Measurements from ENCODE around the gene RPS6KB2.

DNA sequence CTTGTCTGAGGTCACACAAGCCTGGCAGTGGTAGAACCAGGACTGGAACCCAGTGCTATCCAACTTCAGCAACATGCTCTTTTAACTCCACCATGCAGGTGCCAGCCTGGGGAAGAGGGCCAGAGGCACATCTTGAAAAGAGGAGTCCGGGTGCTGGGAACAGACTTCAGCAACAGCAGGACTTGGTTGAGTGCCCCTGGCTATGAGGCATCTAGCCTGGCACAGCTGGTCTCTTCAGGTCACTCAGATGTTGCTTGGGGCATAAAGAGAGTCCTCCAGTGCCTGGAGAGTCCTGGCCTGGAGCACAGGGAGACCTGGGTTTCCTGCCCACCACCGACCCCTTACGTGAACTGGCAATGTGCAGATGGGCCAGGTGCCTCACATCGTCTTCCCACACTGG, 49.8 kb upstream of the RPS6KB2 start:
- TF ChIP-seq, protein P1, sequence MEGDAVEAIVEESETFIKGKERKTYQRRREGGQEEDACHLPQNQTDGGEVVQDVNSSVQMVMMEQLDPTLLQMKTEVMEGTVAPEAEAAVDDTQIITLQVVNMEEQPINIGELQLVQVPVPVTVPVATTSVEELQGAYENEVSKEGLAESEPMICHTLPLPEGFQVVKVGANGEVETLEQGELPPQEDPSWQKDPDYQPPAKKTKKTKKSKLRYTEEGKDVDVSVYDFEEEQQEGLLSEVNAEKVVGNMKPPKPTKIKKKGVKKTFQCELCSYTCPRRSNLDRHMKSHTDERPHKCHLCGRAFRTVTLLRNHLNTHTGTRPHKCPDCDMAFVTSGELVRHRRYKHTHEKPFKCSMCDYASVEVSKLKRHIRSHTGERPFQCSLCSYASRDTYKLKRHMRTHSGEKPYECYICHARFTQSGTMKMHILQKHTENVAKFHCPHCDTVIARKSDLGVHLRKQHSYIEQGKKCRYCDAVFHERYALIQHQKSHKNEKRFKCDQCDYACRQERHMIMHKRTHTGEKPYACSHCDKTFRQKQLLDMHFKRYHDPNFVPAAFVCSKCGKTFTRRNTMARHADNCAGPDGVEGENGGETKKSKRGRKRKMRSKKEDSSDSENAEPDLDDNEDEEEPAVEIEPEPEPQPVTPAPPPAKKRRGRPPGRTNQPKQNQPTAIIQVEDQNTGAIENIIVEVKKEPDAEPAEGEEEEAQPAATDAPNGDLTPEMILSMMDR (IDR thresholded peaks at IDR 0.05), result no peak
- TF ChIP-seq POLR2AphosphoS5 (IDR thresholded peaks at IDR 0.05) (no peak), POLR2A (IDR thresholded peaks at IDR 0.05; ENCODE audit: low read depth) (no peak), EP300 (IDR thresholded peaks at IDR 0.05) (no peak)
